Liver (tissue), 3 donors: ENCODE data around the gene MED12L.

Source experiments
- CTCF ChIP-seq: fragments of 150-350 bp; IDR thresholded peaks from 2 replicates; pipeline ENCODE4 v1.5.1; 2017; ENCODE audit warnings: improper control_type of control experiment, low read depth, low read length; ENCODE audit not compliant: missing input control
- FOXA1 ChIP-seq: IDR thresholded peaks from 2 replicates; pipeline ENCODE4 v1.6.1; 2016; ENCODE audit warnings: antibody characterized with exemption
- GABPA ChIP-seq, 2 donors: IDR thresholded peaks in 1 of 2; conservative IDR thresholded peaks in 1 of 2; 2 replicates each; pipeline ENCODE4 v1.6.1; 2016; ENCODE audit warnings: antibody characterized with exemption in 2 of 2, mild to moderate bottlenecking in 1 of 2, moderate library complexity in 1 of 2
- JUND ChIP-seq, 2 donors: IDR thresholded peaks; 2 replicates each; pipeline ENCODE4 v1.6.1; 2016; ENCODE audit warnings: antibody characterized with exemption in 2 of 2
- MAX ChIP-seq: IDR thresholded peaks from 2 replicates; pipeline ENCODE4 v1.6.1; 2016; ENCODE audit warnings: antibody characterized with exemption
- REST ChIP-seq: IDR thresholded peaks from 2 replicates; pipeline ENCODE4 v1.6.1; 2016; ENCODE audit warnings: antibody characterized with exemption, mild to moderate bottlenecking
- ZBTB33 ChIP-seq: IDR thresholded peaks from 2 replicates; pipeline ENCODE4 v1.6.1; 2016; ENCODE audit warnings: antibody characterized with exemption
- donor health status: healthy.
- donor health status: healthy.

- TF ChIP-seq CTCF (no peak), FOXA1 (no peak), JUND (IDR thresholded peaks at IDR 0.05) (no peak), ZBTB33 (no peak), REST (no peak), GABPA (IDR thresholded peaks at IDR 0.05 in 1 of 2, conservative IDR thresholded peaks at IDR 0.05 in 1 of 2) (no peak), MAX (no peak)
Measured at GRCh38 chr3:151075869-151076562, 9.4 kb upstream of the MED12L start.
